HCT116 (cell line): ENCODE data around the gene ILDR1. TPM values are rescaled to one million over a fixed set of nuclear protein-coding genes. Genes with fewer than 3 reads are reported as not detected.

Experiments
- ATAC-seq: fragments of 200-7000 bp; cut with Tn5 transposase; 2 replicates; pipeline ENCODE4 v1.9.1; 2020; ENCODE audit warnings: mild to moderate bottlenecking, moderate library complexity
- BruUV-seq: library from RNA; stranded (reverse); fragments of 400-500 nt; replicated peaks from 2 replicates; lab custom pipeline; 2021; lab: Mats Ljungman, UMichigan
- CTCF ChIA-PET: fragments of 300-600 bp; sonication (Branson Sonifier 250); formaldehyde crosslinking; loops from one replicate; lab custom pipeline; 2021; ENCODE audit warnings: antibody characterized with exemption; lab: Charles Lee
- POLR2A ChIA-PET: fragments of 300-600, 350-600 bp; sonication (Branson Sonifier 250); formaldehyde crosslinking; loops from one replicate; lab custom pipeline; 2021; ENCODE audit warnings: antibody characterized with exemption; lab: Charles Lee
- RAD21 ChIA-PET, 2 experiments: fragments of 300-600 bp; sonication (Branson Sonifier 250); formaldehyde crosslinking; loops; one replicate each; lab custom pipeline; 2023; ENCODE audit warnings: low total read pairs in 2 of 2; ENCODE audit not compliant: uncharacterized antibody in 2 of 2, unreplicated experiment in 2 of 2, low non-redundant PET in 1 of 2; lab: Charles Lee
- DNase-seq: peaks from one replicate; pipeline ENCODE4 v3.0.0-alpha.2; 2010; ENCODE audit warnings: low read depth, low spot score
- H2AFZ ChIP-seq: fragments of 200-600 bp; shearing (Covaris generic), sonication (generic); 2 replicates; pipeline ENCODE4 v1.6.1; 2017; ENCODE audit warnings: low read depth, mixed run types, mixed read lengths, antibody characterized with exemption, low read length; ENCODE audit not compliant: poor library complexity, severe bottlenecking
- H3K27ac ChIP-seq: 2 replicates; pipeline ENCODE4 v1.5.1; 2012; ENCODE audit warnings: low read depth, low read length
- H3K27me3 ChIP-seq: fragments of 200-600 bp; sonication (generic); 2 replicates; pipeline ENCODE4 v1.6.1; 2016; ENCODE audit warnings: mixed run types, low read length, mixed read lengths; ENCODE audit not compliant: insufficient read depth
- H3K36me3 ChIP-seq, 2 experiments: fragments of 200-500 bp in 1 of 2; fragments of 200-600 bp in 1 of 2; sonication (Bioruptor generic) in 1 of 2; sonication (generic) in 1 of 2; 2 replicates each; pipeline versions ENCODE4 v1.5.1 to v1.6.1; 2014 to 2016; ENCODE audit warnings: low read length in 2 of 2, inconsistent platforms in 1 of 2, mixed read lengths in 1 of 2, mixed run types in 1 of 2; ENCODE audit not compliant: insufficient read depth in 2 of 2, control insufficient read depth in 1 of 2
- H3K4me1 ChIP-seq, 2 experiments: fragments of 200-600 bp in 1 of 2; sonication (generic) in 1 of 2; 2 replicates each; pipeline versions ENCODE4 v1.5.1 to v1.6.1; 2012 to 2017; ENCODE audit warnings: low read length in 2 of 2, inconsistent platforms in 1 of 2, mild to moderate bottlenecking in 1 of 2, mixed read lengths in 1 of 2, mixed run types in 1 of 2, moderate library complexity in 1 of 2; ENCODE audit not compliant: insufficient read depth in 2 of 2, control insufficient read depth in 1 of 2
- H3K4me2 ChIP-seq: fragments of 200-600 bp; sonication (generic); 2 replicates; pipeline ENCODE4 v1.6.1; 2017; ENCODE audit warnings: mixed run types, low read length, mixed read lengths
- H3K4me3 ChIP-seq, 2 experiments: fragments of 200-600 bp in 1 of 2; sonication (generic) in 1 of 2; replicated peaks in 1 of 2; 2 replicates each; pipeline ENCODE4 v1.5.1; 2011 to 2016; ENCODE audit warnings: low read length in 2 of 2, control low read depth in 1 of 2, low read depth in 1 of 2, mild to moderate bottlenecking in 1 of 2, mixed read lengths in 1 of 2, mixed run types in 1 of 2
- H3K79me2 ChIP-seq: fragments of 200-600 bp; sonication (generic); 2 replicates; pipeline ENCODE4 v1.6.1; 2017; ENCODE audit warnings: mild to moderate bottlenecking, mixed run types, low read length, moderate library complexity, mixed read lengths; ENCODE audit not compliant: insufficient read depth
- H3K9ac ChIP-seq: fragments of 200-600 bp; sonication (generic); 2 replicates; pipeline ENCODE4 v1.6.1; 2016; ENCODE audit warnings: low read length, mixed read lengths
- H3K9me2 ChIP-seq: fragments of 200-600 bp; sonication (generic), shearing (Covaris generic); 2 replicates; pipeline ENCODE4 v1.6.1; 2017; ENCODE audit warnings: mixed run types, mild to moderate bottlenecking, moderate library complexity; ENCODE audit not compliant: insufficient read depth
- H3K9me3 ChIP-seq, 2 experiments: fragments of 200-500 bp in 1 of 2; fragments of 200-600 bp in 1 of 2; sonication (Bioruptor generic) in 1 of 2; sonication (generic) in 1 of 2; 2 replicates each; pipeline ENCODE4 v1.6.1; 2014 to 2017; ENCODE audit warnings: low read length in 2 of 2, mixed read lengths in 2 of 2, inconsistent platforms in 1 of 2, low read depth in 1 of 2, mild to moderate bottlenecking in 1 of 2, mixed run types in 1 of 2, moderate library complexity in 1 of 2; ENCODE audit not compliant: control insufficient read depth in 1 of 2, insufficient read depth in 1 of 2
- H4K20me1 ChIP-seq: fragments of 200-600 bp; sonication (generic), shearing (Covaris generic); 2 replicates; pipeline ENCODE4 v1.6.1; 2017; ENCODE audit warnings: mixed run types, mild to moderate bottlenecking, moderate library complexity; ENCODE audit not compliant: insufficient read depth
- CBX3 ChIP-seq: IDR thresholded peaks from 2 replicates; pipeline ENCODE4 v1.6.1; 2012; ENCODE audit warnings: low read depth
- CEBPB ChIP-seq: IDR thresholded peaks from 2 replicates; pipeline ENCODE4 v1.6.1; 2012; ENCODE audit warnings: low read depth
- EGR1 ChIP-seq: IDR thresholded peaks from 2 replicates; pipeline ENCODE4 v1.6.1; 2012; ENCODE audit warnings: low read depth
- ELF1 ChIP-seq: IDR thresholded peaks from 2 replicates; pipeline ENCODE4 v1.6.1; 2012; ENCODE audit warnings: low read depth, borderline replicate concordance
- EZH2 ChIP-seq: fragments of 200-600 bp; sonication (generic); IDR thresholded peaks from 2 replicates; pipeline ENCODE4 v1.6.1; 2017; ENCODE audit warnings: antibody characterized with exemption, mixed run types
- EZH2phosphoT487 ChIP-seq: fragments of 200-600 bp; IDR thresholded peaks from 2 replicates; pipeline ENCODE4 v1.6.1; 2018; ENCODE audit warnings: antibody characterized with exemption, borderline replicate concordance
- FOSL1 ChIP-seq: IDR thresholded peaks from 2 replicates; pipeline ENCODE4 v1.6.1; 2012; ENCODE audit warnings: low read depth
- JUND ChIP-seq: IDR thresholded peaks from 2 replicates; pipeline ENCODE4 v1.6.1; 2012
- POLR2A ChIP-seq: IDR thresholded peaks from 2 replicates; pipeline ENCODE4 v1.7.0; 2011; ENCODE audit warnings: borderline replicate concordance; ENCODE audit not compliant: insufficient read depth, insufficient read length; ENCODE audit errors: extremely low read depth
- POLR2AphosphoS5 ChIP-seq: IDR thresholded peaks from 2 replicates; pipeline ENCODE4 v1.6.1; 2011; ENCODE audit warnings: mild to moderate bottlenecking, low read depth, low read length, moderate library complexity
- SIN3A ChIP-seq: IDR thresholded peaks from 2 replicates; pipeline ENCODE4 v1.6.1; 2012; ENCODE audit warnings: low read depth
- SP1 ChIP-seq: IDR thresholded peaks from 2 replicates; pipeline ENCODE4 v1.6.1; 2012; ENCODE audit warnings: low read depth
- SRF ChIP-seq: IDR thresholded peaks from 2 replicates; pipeline ENCODE4 v1.6.1; 2012; ENCODE audit warnings: low read depth
- TCF7L2 ChIP-seq: IDR thresholded peaks from 2 replicates; pipeline ENCODE4 v1.7.0; 2011; ENCODE audit warnings: borderline replicate concordance, inconsistent platforms; ENCODE audit not compliant: insufficient read depth, insufficient read length; ENCODE audit errors: extremely low read depth
- ZFX ChIP-seq: fragments of 450-650 bp; IDR thresholded peaks from 2 replicates; pipeline ENCODE4 v1.6.1; 2017
- intact Hi-C: fragments of 100-400 bp; cut with micrococcal nuclease; formaldehyde crosslinking; loops from 2 replicates; pipeline ENCODE4 v1.10.0; 2022
- total RNA-seq: library from RNA; stranded (reverse); gene quantifications from one replicate; pipeline ENCODE4 v1.2.1, GENCODE V29; 2021; ENCODE audit not compliant: unreplicated experiment
- TF ChIP-seq, protein P1 (sequence below): IDR thresholded peaks from 2 replicates; pipeline ENCODE4 v1.6.1; 2012; ENCODE audit warnings: low read depth
- TF ChIP-seq, protein P2 (sequence below): IDR thresholded peaks from 2 replicates; pipeline ENCODE4 v1.6.1; 2012
- TF ChIP-seq, protein P3 (sequence below): IDR thresholded peaks from 2 replicates; pipeline ENCODE4 v1.6.1; 2011; ENCODE audit warnings: mild to moderate bottlenecking, low read length, moderate library complexity; ENCODE audit not compliant: insufficient replicate concordance; ENCODE audit errors: extremely low read depth

ILDR1 gene
- total RNA-seq, 1 experiment from 2014 or later, result 2.9 TPM

DNA sequence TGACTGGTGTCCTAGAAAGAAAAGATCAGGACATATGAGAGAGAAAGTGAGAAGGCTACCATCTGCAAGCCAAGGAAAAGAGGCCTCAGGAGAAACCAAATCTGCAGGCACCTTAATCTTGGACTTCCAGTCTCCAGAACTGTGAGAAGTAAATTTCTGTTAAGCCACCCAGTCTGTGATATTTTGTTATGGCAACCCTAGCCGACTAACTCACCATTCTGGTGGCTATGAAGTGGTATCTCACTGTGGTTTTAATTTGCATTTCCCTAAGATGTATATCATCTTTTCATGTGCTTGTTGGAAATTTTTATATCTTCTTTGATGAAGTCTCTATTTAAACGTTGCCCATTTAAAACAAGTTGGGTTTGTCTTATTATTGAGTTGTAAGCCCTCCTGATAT lies 40.6 kb downstream of the ILDR1 start (continued):
- TF ChIP-seq EZH2phosphoT487 (no peak), SP1 (no peak), POLR2A (no peak), TCF7L2 (no peak), JUND (no peak)
- TF ChIP-seq, protein P1, sequence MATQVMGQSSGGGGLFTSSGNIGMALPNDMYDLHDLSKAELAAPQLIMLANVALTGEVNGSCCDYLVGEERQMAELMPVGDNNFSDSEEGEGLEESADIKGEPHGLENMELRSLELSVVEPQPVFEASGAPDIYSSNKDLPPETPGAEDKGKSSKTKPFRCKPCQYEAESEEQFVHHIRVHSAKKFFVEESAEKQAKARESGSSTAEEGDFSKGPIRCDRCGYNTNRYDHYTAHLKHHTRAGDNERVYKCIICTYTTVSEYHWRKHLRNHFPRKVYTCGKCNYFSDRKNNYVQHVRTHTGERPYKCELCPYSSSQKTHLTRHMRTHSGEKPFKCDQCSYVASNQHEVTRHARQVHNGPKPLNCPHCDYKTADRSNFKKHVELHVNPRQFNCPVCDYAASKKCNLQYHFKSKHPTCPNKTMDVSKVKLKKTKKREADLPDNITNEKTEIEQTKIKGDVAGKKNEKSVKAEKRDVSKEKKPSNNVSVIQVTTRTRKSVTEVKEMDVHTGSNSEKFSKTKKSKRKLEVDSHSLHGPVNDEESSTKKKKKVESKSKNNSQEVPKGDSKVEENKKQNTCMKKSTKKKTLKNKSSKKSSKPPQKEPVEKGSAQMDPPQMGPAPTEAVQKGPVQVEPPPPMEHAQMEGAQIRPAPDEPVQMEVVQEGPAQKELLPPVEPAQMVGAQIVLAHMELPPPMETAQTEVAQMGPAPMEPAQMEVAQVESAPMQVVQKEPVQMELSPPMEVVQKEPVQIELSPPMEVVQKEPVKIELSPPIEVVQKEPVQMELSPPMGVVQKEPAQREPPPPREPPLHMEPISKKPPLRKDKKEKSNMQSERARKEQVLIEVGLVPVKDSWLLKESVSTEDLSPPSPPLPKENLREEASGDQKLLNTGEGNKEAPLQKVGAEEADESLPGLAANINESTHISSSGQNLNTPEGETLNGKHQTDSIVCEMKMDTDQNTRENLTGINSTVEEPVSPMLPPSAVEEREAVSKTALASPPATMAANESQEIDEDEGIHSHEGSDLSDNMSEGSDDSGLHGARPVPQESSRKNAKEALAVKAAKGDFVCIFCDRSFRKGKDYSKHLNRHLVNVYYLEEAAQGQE, result no peak
- TF ChIP-seq, protein P2, sequence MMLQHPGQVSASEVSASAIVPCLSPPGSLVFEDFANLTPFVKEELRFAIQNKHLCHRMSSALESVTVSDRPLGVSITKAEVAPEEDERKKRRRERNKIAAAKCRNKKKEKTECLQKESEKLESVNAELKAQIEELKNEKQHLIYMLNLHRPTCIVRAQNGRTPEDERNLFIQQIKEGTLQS, result no peak

DNA sequence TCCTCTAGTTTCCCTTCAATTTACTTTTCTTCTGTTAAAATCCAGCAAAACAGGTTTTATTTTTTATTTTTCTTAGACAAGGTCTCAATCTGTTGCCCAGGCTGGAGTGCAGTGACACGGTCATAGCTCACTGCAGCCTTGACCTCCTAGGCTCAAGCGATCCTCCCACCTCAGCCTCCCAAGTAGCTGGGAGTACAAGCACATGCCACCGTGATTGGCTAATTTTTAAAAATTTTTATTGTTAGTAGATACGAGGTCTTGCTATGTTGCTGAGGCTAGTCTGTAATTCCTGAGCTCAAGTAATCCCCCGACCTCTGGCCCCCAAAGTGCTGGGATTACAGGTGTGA lies 41.6 kb downstream of the ILDR1 start:
- RAD21 ChIA-PET, result no interaction called here
- H2AFZ ChIP-seq, result no peak overlapping the region
- no peaks in the 10 kb centered on the region for H4K20me1 ChIP-seq
- no peaks in the 10 kb centered on the region for H3K79me2 ChIP-seq
- DNase-seq (no peak), ATAC-seq (no peak)
- no peak overlapping the region for H3K4me2 ChIP-seq
- H3K9me2 ChIP-seq, result no peaks in the 10 kb centered on the region
- intact Hi-C loops, result no loop called here
- H3K36me3 ChIP-seq, result no peaks in the 10 kb centered on the region
- TF ChIP-seq, protein P2, result no peak
- TF ChIP-seq EZH2 (no peak), TCF7L2 (no peak), EZH2phosphoT487 (no peak), SIN3A (no peak), POLR2AphosphoS5 (no peak), CEBPB (no peak), EGR1 (no peak), FOSL1 (no peak), SRF (no peak), ELF1 (no peak), JUND (no peak), ZFX (no peak), SP1 (no peak), CBX3 (no peak)
- TF ChIP-seq, protein P3, sequence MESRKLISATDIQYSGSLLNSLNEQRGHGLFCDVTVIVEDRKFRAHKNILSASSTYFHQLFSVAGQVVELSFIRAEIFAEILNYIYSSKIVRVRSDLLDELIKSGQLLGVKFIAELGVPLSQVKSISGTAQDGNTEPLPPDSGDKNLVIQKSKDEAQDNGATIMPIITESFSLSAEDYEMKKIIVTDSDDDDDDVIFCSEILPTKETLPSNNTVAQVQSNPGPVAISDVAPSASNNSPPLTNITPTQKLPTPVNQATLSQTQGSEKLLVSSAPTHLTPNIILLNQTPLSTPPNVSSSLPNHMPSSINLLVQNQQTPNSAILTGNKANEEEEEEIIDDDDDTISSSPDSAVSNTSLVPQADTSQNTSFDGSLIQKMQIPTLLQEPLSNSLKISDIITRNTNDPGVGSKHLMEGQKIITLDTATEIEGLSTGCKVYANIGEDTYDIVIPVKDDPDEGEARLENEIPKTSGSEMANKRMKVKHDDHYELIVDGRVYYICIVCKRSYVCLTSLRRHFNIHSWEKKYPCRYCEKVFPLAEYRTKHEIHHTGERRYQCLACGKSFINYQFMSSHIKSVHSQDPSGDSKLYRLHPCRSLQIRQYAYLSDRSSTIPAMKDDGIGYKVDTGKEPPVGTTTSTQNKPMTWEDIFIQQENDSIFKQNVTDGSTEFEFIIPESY, result no peak
- TF ChIP-seq, protein P1, result no peak
- POLR2A ChIA-PET, result no interaction called here
- no TSS peak for BruUV-seq
- peaks cover 0 to 3% of the 10 kb centered on the region in 2 experiments; a peak in 2 of 4 replicates for H3K9me3 ChIP-seq
- H3K4me3 ChIP-seq, result no peak overlapping the region
- H3K4me1 ChIP-seq, result no peaks in the 10 kb centered on the region
- CTCF ChIA-PET, result no interaction called here
- H3K27ac ChIP-seq, result no peak overlapping the region
- H3K27me3 ChIP-seq, result no peaks in the 10 kb centered on the region
- H3K9ac ChIP-seq, result no peak overlapping the region
